IgD-negative memory B cell (primary cell): ENCODE data around the gene DIAPH2. TPM values are rescaled to one million over a fixed set of nuclear protein-coding genes. Genes with fewer than 3 reads are reported as not detected.

Experiments
- H3K27ac Mint-ChIP-seq, 3 donors: one replicate each; pipeline ENCODE4 v1.8.0; 2020 to 2022; ENCODE audit warnings: mild to moderate bottlenecking in 3 of 3, mixed read lengths in 3 of 3, moderate library complexity in 1 of 3
- H3K27me3 Mint-ChIP-seq: one replicate; pipeline ENCODE4 v1.8.0; 2021; ENCODE audit warnings: mixed read lengths
- H3K36me3 Mint-ChIP-seq: one replicate; pipeline ENCODE4 v1.8.0; 2020; ENCODE audit warnings: mild to moderate bottlenecking, mixed read lengths
- H3K4me1 Mint-ChIP-seq, 3 donors: one replicate each; pipeline ENCODE4 v1.8.0; 2020 to 2022; ENCODE audit warnings: mixed read lengths in 3 of 3, mild to moderate bottlenecking in 1 of 3
- H3K4me3 Mint-ChIP-seq, 4 donors: one replicate each; pipeline ENCODE4 v1.8.0; 2020 to 2022; ENCODE audit warnings: mild to moderate bottlenecking in 4 of 4, mixed read lengths in 4 of 4, moderate library complexity in 3 of 4
- H3K9me3 Mint-ChIP-seq, 3 donors: one replicate each; pipeline ENCODE4 v1.8.0; 2020 to 2021; ENCODE audit warnings: mixed read lengths in 3 of 3, mild to moderate bottlenecking in 1 of 3
- polyA plus RNA-seq: library from polyadenylated mRNA; unstranded; fragments of 300-500 nt; fragmentation: Illumina TruSeq; gene quantifications from one replicate; pipeline ENCODE4 v1.2.3, GENCODE V29; 2021

Gene DIAPH2
- polyA plus RNA-seq, 1 donor from 2014 or later: 12.6 TPM

DNA sequence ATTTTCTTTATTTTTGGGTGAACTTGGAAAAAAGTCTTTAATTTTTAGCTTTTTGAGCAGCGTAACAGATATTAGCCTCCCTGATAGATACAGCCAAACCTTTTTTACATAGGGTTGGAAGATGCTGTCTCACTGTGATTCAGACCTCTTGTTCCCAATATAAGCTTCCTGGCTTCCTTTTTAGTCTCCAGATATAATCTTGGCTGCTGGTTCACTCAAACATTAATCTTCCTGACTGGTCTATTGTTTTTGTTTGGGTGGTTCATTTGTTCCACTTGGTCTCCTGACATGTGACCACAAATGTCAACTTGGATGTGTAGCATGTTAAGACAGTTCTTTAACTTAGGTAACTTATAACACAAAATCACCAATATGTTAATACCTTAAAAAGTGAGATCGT lies 222.1 kb downstream of the DIAPH2 start:
- no peak overlapping the region for H3K4me3 Mint-ChIP-seq
- peaks cover 2% of the 10 kb centered on the region for H3K36me3 Mint-ChIP-seq
- no peaks in the 10 kb centered on the region for H3K9me3 Mint-ChIP-seq
- no peaks in the 10 kb centered on the region for H3K4me1 Mint-ChIP-seq
- H3K27me3 Mint-ChIP-seq: no peaks in the 10 kb centered on the region
- H3K27ac Mint-ChIP-seq: no peak overlapping the region

DNA sequence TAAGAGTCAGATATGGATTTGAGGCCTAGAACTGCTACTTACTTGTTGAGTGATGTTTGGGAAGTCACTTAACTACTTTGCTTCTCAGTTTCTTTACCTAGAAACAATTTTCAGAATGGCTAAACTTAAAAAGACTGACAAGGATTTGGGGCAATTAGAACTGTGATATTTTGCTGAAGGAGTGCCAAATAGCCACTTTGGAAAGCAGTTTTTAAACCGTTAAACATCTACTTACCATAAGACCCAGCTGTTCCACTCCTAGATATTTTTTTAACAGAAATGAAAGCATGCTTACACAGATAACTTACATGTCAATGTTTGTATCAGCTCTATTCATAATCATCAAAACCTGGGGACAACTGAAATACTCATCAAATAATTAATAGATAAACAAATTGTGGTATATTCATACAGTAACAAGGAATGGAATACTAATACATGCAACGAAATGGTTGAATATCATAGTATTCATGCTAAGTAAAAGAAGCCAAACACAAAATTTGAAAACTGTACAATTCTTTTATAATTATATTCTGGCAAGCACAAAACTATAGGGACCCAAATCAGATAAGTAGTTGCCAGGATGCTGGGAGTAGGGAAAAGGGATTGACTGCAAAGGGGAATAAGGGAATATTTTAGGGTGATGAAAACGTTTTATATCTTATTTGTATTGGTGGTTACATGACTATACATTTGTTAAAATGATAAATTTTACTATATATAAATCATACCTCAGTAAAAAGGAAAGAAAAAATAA lies 223.1 kb downstream of the DIAPH2 start:
- Mint-ChIP-seq H3K4me3 (no peak overlapping the region), H3K27ac (peak overlapping the region in 1 of 3 donors; percentile 13), H3K36me3 (peaks cover 2% of the 10 kb centered on the region), H3K9me3 (no peaks in the 10 kb centered on the region), H3K4me1 (no peaks in the 10 kb centered on the region), H3K27me3 (no peaks in the 10 kb centered on the region)

DNA sequence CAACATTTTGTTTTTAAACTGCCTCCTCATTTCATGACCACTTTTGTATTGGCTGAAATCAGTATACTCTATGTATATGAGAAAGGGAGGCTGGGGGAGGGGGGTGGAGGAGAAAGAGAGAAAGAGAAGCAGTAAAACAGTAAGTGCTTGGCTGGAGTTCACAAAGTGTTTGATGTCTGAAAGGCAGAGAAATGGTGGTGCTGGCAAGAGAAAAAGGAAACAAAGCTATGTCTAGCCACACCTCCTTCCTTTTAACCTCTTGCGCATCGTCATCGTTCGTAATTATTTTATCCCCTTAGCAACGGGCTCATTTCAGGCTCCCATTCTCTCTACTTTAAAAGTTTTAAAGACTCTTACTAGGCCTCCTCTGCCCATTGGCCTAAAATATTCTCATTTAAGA lies 224.6 kb downstream of the DIAPH2 start:
- Mint-ChIP-seq H3K9me3 (no peaks in the 10 kb centered on the region), H3K4me3 (no peak overlapping the region), H3K27me3 (no peaks in the 10 kb centered on the region), H3K4me1 (no peaks in the 10 kb centered on the region), H3K27ac (no peak overlapping the region), H3K36me3 (peaks cover 3% of the 10 kb centered on the region)

DNA sequence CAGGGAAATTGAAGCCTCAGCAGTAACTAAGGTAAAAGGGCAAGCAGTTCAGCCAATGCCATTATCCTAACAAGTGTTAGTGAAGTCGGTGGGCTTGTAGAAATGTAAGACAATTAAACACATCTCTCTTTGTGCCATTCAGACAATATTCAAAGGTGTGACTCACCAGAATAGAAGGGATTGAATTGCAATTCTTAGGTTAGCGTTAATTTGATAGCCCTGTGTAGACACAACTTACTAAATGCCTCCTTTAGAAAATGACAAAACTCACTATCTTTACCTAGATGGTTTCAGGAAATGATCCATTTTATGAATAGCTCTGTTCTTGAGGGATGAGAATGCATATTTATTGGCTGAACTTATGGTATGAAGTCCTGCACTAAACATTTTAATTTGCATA lies 234.2 kb downstream of the DIAPH2 start:
- H3K4me3 Mint-ChIP-seq: no peak overlapping the region
- no peaks in the 10 kb centered on the region for H3K9me3 Mint-ChIP-seq
- H3K27me3 Mint-ChIP-seq: no peaks in the 10 kb centered on the region

DNA sequence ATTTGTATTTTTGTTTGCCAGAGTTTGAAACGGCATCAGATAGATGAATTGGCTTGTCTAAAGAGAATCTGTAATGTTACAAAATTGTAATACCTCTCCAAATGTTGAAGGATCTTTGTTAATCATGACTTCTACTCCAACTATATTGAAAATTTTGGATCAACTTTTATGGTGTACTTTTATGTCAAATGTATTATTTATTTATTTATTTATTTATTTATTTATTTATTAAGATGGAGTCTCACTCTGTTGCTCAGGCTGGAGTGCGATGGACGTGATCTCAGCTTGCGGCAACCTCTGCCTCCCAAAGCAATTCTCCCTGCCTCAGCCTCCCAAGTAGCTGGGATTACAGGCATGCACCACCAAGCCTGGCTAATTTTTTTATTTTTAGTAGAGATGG lies 235.0 kb downstream of the DIAPH2 start:
- Mint-ChIP-seq H3K27ac (no peak overlapping the region), H3K36me3 (peaks cover 6% of the 10 kb centered on the region), H3K4me1 (peaks cover 0 to 2% (median 0%) of the 10 kb centered on the region in 3 donors), H3K9me3 (no peaks in the 10 kb centered on the region), H3K27me3 (no peaks in the 10 kb centered on the region), H3K4me3 (no peak overlapping the region)

More for the DNA sequence above, 234.2 kb downstream of the DIAPH2 start:
- Mint-ChIP-seq H3K4me1 (peaks cover 0 to under 1% (median 0%) of the 10 kb centered on the region in 3 donors), H3K36me3 (peaks cover 6% of the 10 kb centered on the region), H3K27ac (no peak overlapping the region)

DNA sequence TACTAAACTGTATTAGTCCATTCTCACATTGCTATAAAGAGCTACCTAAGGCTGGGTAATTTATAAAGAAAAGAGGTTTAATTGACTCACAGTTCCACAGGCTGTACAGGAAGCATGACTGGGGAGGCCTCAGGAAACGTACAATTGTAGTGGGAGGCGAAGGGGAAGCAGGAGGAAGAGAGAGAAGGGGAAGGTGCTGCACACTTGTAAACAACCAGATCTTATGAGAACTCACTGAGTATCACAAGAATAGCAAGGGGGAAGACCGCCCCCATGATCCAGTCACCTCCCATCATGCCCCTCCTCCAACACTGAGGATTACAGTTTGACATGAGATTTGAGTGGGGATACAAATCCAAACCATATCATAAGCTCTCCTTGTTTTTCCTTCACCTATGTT lies 239.9 kb downstream of the DIAPH2 start:
- no peaks in the 10 kb centered on the region for H3K9me3 Mint-ChIP-seq
- no peaks in the 10 kb centered on the region for H3K27me3 Mint-ChIP-seq
- H3K4me1 Mint-ChIP-seq: peaks cover 0 to 2% (median 0%) of the 10 kb centered on the region in 3 donors
- H3K27ac Mint-ChIP-seq: no peak overlapping the region
- H3K36me3 Mint-ChIP-seq: peaks cover 6% of the 10 kb centered on the region
- no peak overlapping the region for H3K4me3 Mint-ChIP-seq

DNA sequence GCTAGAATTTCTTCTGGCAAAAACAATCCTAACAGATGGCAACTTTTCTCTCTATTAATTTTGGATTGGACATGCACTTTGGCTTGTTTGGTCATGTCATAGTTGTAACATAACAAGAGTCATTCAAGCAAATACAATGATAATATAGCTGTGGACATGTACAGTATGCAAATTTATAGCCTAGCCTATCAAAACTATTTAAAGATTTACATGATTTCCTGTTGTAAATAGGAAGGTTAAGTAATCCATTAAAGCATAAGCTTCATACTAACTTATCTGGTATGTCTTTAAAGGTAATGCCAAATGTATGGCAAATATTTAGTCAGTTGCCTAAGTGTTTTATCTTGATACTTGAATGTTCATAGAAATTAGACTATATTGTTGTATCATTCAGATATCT lies 244.4 kb downstream of the DIAPH2 start:
- H3K36me3 Mint-ChIP-seq: peaks cover 3% of the 10 kb centered on the region
- no peak overlapping the region for H3K4me3 Mint-ChIP-seq
- no peaks in the 10 kb centered on the region for H3K4me1 Mint-ChIP-seq
- H3K27ac Mint-ChIP-seq: no peak overlapping the region
- no peaks in the 10 kb centered on the region for H3K27me3 Mint-ChIP-seq
- no peaks in the 10 kb centered on the region for H3K9me3 Mint-ChIP-seq

DNA sequence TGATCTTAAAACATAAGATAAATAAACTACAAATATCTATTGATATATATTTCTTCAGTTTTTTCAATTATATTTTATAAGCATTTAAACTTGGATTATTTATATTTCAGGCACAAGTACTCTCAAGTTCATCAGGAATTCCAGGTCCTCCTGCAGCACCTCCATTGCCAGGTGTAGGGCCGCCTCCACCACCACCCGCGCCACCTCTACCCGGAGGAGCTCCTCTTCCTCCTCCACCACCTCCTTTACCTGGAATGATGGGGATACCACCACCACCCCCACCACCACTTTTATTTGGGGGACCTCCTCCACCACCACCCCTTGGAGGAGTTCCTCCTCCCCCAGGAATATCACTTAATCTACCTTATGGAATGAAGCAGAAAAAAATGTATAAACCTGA lies 273.1 kb downstream of the DIAPH2 start:
- H3K27me3 Mint-ChIP-seq: no peaks in the 10 kb centered on the region
- no peak overlapping the region for H3K27ac Mint-ChIP-seq
- no peak overlapping the region for H3K4me3 Mint-ChIP-seq
- peaks cover 9% of the 10 kb centered on the region for H3K36me3 Mint-ChIP-seq
- H3K9me3 Mint-ChIP-seq: peaks cover 9 to 36% (median 22%) of the 10 kb centered on the region in 3 donors
- no peaks in the 10 kb centered on the region for H3K4me1 Mint-ChIP-seq

DNA sequence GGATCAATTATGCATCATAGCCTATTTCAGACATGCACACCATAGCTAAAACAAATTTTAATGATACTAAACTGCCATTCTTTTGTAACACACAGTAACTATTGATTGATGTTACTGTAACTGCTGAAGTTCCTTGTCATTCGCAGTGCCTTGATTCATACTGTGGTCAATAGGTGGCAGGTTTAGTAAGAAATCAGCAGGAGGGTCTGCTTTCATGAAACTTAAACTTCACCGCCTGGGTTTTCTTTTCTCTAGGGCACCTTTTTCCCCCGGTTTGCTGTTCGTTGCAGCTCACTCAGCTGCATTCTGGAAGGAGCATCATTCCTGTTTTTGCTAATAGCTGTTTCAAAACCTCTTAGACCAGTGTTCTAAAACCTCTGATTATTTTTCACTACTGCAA lies 287.2 kb downstream of the DIAPH2 start:
- Mint-ChIP-seq H3K27ac (no peak overlapping the region), H3K4me3 (no peak overlapping the region), H3K9me3 (peaks cover 0 to 2% (median 0%) of the 10 kb centered on the region in 3 donors), H3K36me3 (peaks cover 12% of the 10 kb centered on the region), H3K27me3 (no peaks in the 10 kb centered on the region), H3K4me1 (no peaks in the 10 kb centered on the region)

DNA sequence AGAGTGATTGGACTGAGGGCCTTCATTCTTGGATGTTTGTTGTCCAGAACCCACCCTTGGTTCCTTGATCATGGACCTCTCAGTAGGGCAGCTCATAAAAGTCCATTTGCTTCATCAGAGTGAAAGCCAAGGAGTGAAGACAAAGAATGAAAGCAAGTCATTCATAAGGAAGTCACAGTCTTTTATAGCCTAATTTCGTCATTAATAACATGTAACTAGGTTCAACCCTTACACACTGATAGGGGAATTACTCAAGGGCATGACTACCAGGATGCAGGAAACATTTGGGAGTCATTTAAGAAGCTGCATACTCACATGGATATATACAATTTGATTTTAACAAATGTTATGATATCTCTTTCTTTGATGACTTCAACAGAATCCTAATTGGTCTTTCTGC lies 294.3 kb downstream of the DIAPH2 start:
- Mint-ChIP-seq H3K4me3 (no peak overlapping the region), H3K27ac (no peak overlapping the region), H3K9me3 (no peaks in the 10 kb centered on the region), H3K27me3 (no peaks in the 10 kb centered on the region), H3K36me3 (no peaks in the 10 kb centered on the region), H3K4me1 (no peaks in the 10 kb centered on the region)

DNA sequence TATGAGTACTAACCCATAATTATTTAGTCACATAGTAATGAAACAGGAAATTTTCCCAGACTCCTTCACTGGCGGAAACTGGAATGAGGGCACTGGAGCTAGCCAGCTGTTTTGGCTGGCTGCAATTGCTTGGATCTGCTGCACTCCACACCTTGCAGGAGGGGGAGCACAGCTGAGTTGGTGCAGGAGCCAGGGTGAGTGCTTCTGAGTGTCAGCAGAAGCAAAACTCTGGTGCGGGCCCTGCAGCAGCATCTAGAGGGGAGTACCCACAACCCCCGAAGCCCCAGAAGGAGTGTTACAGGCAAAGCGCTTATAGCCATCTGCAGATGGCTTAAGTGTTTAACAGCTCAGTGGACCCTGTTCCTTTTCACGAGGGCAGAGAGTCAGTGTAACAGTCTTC lies 295.1 kb downstream of the DIAPH2 start:
- no peaks in the 10 kb centered on the region for H3K4me1 Mint-ChIP-seq
- no peaks in the 10 kb centered on the region for H3K9me3 Mint-ChIP-seq
- no peak overlapping the region for H3K4me3 Mint-ChIP-seq
- no peak overlapping the region for H3K27ac Mint-ChIP-seq
- H3K27me3 Mint-ChIP-seq: no peaks in the 10 kb centered on the region
- H3K36me3 Mint-ChIP-seq: no peaks in the 10 kb centered on the region

DNA sequence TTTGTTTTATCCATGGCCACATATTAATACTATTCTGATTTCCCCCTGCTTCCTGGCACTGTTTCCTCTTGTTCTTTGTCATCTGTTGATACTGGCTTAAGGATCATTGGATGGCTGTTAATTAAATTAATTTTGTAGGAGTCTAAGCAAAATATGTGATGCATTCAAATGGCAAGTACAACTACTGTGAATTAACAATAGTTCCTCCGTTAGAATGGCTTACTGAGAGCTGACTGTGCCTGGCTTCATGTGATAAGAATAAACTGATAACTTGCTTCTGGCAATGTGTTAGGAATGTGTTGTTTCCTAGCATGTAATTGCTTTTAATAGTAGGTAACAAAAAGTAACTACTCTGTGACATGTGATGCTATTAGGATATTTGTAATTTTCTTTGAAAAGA lies 297.5 kb downstream of the DIAPH2 start:
- H3K4me3 Mint-ChIP-seq: no peak overlapping the region
- no peaks in the 10 kb centered on the region for H3K36me3 Mint-ChIP-seq
- H3K27ac Mint-ChIP-seq: no peak overlapping the region
- no peaks in the 10 kb centered on the region for H3K9me3 Mint-ChIP-seq
- H3K27me3 Mint-ChIP-seq: no peaks in the 10 kb centered on the region
- H3K4me1 Mint-ChIP-seq: no peaks in the 10 kb centered on the region

DNA sequence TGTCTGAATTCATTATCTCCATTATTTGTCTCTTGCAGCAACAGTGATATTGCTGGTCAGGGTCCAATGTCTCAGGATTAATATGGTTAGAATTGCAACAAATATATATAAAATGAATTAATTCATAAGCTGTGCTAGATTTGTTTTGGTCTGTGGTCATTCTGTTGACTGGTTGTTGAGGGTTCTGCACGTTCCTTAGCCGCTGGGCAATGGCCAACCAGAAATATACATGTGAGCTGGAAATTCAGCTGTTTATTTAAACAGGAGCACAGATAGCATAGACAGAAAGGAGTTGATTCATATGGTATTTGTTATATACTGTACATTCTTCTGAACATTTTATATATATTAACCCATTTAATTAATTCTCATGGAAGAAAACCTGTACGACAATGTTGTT lies 299.9 kb downstream of the DIAPH2 start:
- H3K36me3 Mint-ChIP-seq: peaks cover 3% of the 10 kb centered on the region
- no peak overlapping the region for H3K27ac Mint-ChIP-seq
- H3K27me3 Mint-ChIP-seq: no peaks in the 10 kb centered on the region
- H3K4me1 Mint-ChIP-seq: no peaks in the 10 kb centered on the region
- H3K4me3 Mint-ChIP-seq: no peak overlapping the region
- H3K9me3 Mint-ChIP-seq: no peaks in the 10 kb centered on the region

DNA sequence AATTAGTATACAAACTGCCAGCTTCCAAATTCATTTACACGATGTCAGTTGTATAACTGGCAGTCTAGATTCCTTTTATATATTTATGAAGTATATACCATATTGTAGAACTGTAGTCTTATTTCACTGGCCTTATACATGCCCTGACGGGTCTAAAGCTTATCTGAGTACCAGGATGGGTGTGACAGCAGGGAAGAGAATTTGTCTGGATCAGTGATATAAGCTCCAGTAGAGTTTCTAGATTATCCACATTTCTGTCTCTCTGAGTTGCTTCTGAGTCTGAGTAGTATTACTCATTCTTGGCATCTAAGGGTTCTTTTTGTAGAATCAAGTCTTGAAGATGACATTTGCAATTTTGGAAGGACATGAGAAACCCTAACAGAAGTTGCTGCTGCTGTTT lies 300.4 kb downstream of the DIAPH2 start:
- H3K4me3 Mint-ChIP-seq: no peak overlapping the region
- H3K9me3 Mint-ChIP-seq: no peaks in the 10 kb centered on the region
- H3K27me3 Mint-ChIP-seq: no peaks in the 10 kb centered on the region
- H3K36me3 Mint-ChIP-seq: peaks cover 3% of the 10 kb centered on the region
- H3K27ac Mint-ChIP-seq: no peak overlapping the region
- no peaks in the 10 kb centered on the region for H3K4me1 Mint-ChIP-seq

DNA sequence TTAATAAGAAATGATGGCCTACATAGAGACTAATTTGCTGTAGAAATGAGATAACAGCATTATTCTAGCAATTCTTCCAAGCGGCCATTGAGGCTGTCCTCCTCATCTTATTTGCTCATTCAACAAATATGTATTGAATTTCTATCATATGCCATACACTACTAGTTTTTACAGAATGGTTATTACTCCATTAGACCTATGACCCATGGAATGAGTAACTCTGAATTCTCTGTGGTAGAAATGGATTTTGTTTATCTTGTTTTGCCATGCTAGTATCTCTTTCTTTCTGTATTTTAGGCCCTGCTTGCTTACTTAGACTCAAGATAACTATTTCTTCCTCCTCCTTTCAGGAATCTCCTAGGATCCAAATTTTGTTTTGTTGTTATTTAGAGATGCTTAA lies 302.6 kb downstream of the DIAPH2 start:
- Mint-ChIP-seq H3K4me3 (no peak overlapping the region), H3K9me3 (no peaks in the 10 kb centered on the region), H3K27ac (peak overlapping the region in 1 of 3 donors; percentile 72), H3K4me1 (peaks cover 0 to 4% (median 0%) of the 10 kb centered on the region in 3 donors), H3K36me3 (peaks cover 3% of the 10 kb centered on the region), H3K27me3 (no peaks in the 10 kb centered on the region)

DNA sequence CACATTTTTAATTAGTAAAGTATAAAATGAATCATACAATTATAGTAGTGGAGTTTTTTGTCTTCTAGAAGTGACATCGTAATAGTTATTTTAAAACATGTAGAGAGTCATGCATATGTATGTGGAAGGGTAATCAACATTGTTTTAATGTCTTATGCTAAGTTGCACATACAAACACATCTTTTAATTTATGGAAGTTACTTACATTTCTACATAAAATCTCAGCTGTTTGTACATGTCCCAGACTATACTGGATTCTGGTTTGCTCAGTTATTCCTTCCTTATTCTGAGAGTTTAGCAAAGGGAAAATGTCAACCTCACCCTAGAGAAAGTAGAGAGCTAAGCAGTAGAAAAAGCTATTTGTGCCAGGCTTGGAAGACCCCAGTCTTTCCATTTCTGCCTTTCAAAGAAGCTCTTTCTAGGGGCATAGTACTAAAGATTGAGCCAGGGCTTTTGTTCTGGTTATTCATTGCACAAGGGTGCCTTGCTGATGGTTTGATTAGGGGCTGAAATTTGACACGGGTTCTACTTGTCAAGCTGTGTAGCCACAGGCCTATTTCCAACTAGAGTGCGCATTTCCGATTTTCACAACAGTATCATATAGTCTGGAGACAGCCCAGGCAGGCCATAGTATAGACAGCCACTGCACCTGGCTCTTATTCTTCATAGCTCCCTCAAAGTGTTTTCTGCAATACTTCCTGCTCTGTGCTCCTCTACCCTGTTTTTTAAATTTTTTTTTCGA lies 305.4 kb downstream of the DIAPH2 start:
- Mint-ChIP-seq H3K4me1 (peaks cover 8 to 23% (median 9%) of the 10 kb centered on the region in 3 donors), H3K27ac (no peak overlapping the region), H3K4me3 (no peak overlapping the region), H3K9me3 (peaks cover 0 to 5% (median 0%) of the 10 kb centered on the region in 3 donors), H3K27me3 (no peaks in the 10 kb centered on the region), H3K36me3 (peaks cover 4% of the 10 kb centered on the region)
